OCI-M1 (cell line): ENCODE results near the gene RTL10.

Source experiments
- DNase-seq: peaks from one replicate; lab custom pipeline; 2025; lab: John Stamatoyannopoulos, UW

RTL10 gene

GRCh38 chr22:19862619-19863246 is 8.1 kb upstream of the RTL10 start:
- no peak for DNase-seq

- DNase-seq = no peak
These were observed 5.3 kb upstream of the RTL10 start for GRCh38 chr22:19859861-19860510.

GRCh38 chr22:19857382-19857781 is 2.7 kb upstream of the RTL10 start:
- DNase-seq = no peak

GRCh38 chr22:19855504-19856409 is 1.1 kb upstream of the RTL10 start:
- DNase-seq = peak; percentile 91

GRCh38 chr22:19853879-19854777 is 546 bp downstream of the RTL10 start:
- DNase-seq = no peak

- DNase-seq = no peak
These were observed 1.4 kb downstream of the RTL10 start for GRCh38 chr22:19853058-19853878.

DNA sequence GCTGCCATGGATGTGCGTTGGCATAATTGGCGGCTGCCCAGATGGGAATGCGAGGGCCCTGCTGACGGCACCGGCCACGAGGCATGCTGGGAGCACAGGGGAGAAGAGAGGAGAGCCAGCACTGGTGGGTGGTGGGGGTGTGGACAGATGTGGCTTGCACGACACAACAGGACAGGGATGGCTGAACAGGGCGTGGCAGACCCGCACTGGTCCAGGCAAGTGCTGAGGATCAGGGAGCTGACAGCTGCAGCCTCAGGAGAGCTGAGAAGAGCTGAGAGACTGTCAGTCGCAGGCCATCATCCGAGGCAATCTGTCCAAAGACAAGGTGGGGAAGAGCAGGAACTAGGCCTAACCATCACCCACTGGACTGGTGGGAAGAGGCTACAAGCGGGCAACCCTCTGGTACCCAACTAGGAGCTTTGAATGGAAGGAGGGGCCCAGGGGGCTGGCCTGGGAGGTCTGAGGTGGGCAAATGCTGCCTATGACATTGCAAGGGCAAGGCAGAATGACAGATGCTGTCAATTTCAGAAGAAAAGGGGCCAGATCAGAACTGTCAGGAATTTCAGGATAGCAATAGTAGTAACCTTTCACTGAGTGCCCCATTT is 2.4 kb downstream of the RTL10 start:
- DNase-seq = no peak

DNA sequence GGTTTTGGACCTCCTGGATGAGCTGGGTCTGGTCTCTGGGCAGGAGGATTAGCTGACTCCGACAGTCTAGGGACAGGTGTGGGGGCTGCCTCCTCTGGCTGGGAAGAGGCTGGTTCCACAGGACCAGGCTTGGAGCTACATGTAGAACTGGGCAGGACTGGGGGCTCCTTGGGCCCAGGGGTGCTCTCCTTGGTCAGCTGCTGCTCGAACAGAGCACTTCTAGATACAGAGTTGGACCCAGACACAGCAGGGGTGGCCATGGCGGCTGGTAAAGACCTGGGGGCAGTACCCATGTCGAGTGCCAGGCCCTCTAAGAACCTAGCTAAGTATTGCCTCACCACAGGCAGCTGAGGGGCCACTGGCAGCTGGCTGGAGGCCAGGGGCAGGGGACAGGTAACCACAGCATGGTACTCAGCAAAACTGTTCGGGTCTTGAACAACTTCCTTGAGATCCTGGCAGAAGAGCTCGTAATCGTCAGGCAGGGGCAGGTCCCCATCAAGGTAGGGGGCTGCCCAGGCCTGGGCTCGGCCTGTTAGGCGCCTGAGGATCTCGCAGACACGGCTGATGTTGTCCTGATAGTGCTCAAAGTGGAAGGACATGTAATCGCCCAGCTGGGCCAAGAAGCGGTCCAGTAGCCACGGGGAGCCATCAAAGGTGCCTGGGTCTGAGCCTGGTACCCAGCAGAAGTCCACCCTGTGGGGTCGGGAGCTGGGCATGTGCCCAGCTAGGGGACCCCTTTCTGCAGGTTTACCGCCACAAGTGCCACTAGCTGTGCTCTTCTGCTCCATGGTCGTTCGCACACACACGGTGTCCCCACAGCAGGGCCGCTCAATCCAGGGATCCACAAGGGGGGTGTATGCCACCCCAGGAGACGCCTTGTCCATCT is 3.1 kb downstream of the RTL10 start:
- DNase-seq = no peak

GRCh38 chr22:19850763-19851109 is 3.9 kb downstream of the RTL10 start:
- no peak for DNase-seq

GRCh38 chr22:19849835-19850762 is 4.6 kb downstream of the RTL10 start:
- no peak for DNase-seq

DNA sequence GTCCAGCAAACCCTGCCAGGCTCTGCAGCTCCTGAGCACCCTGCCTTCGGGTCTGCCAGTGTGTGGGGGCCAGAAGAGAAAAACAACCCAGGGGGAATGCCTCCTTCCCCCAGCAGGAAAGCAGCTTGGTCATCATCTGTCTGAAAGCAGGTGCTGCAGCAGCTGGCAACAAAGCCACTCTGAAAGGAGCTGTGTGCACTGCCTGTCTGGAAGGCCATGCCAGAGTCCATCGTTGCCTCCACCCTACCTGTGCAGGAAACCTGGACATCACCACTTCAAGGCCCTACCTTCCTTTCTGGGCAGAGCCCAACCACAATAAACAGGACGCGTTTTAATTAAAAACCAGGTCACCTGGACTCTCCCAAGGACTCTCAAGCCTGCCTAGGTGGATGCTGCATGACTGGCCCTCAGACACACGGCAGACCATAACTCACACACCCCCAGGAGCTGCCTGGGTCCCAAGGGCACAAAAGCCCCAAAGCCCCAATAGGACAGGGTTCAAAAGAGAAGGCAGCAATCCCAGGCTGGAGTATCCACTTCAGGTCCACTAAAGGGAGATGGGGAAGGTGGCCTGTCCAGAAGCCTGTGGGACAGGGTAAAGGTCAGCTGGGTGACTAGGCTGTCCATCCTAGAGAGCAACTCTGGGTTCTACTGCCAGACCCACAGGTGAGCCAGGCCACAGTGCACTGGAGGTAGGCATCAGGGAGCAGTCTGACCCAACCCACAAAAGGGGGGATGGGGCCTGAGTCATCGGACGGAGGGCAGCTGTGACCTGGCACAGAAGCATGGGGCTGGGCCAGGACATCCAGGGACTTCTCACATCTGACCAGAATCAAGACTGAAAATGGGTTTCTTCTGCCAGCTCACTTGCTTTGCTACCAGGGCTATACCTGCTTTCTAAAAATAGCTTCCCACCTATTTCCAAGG is 6.1 kb downstream of the RTL10 start:
- DNase-seq = no peak

DNA sequence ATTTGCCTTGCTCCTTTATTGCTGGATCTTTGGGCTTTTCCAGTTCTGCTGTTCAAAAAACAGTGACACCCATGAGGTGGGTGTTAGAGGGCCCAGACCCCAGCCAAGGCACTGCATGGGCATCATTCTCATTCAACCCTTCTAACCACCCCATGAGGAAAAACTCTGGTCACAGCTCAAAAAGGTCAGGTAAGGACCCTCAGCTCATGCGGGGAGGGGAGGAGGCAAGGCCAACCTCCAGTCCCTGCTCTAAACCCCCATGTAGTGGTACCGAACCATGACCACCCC is 7.4 kb downstream of the RTL10 start:
- DNase-seq = no peak

GRCh38 chr22:19846620-19847344 is 7.9 kb downstream of the RTL10 start:
- DNase-seq = no peak

DNA sequence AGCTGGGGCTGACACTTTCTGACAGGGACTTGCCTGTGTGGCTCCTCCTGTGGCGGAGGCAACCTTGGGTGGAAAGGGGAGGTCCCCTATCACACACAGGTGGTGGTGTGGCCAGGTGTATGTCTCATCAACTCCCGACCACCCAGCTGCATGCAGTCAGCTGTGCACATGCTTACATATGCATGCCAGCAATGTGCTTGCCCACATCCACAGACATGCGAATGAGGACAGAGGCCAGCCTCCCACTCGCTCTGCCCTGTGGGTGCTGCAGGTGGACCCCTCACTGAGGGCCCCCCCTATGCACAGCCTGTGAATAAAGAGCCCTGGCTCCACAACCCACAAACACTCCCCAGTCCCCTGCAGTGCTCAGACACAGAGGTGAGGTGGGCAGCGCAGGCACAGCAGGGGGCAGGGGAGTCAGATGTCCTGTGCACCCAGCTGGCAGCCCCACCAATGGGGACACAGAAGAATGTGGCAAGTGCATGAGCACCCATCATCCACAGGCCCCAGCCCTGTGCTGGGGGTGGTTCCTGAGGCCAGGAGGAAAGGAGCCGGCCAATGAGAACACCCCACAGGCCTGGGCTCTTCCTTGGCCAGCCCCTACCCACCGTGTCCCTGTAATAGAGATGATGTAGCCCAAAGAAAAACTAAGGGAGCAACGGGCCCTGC is 9.5 kb downstream of the RTL10 start:
- no peak for DNase-seq

- DNase-seq = no peak
These were observed 10.2 kb downstream of the RTL10 start for GRCh38 chr22:19844377-19845053.

GRCh38 chr22:19843857-19844376 is 10.8 kb downstream of the RTL10 start:
- no peak for DNase-seq
